ENCODE data around the gene ADGRA3. TPM values are rescaled to one million over a fixed set of nuclear protein-coding genes. Genes with fewer than 3 reads are reported as not detected.
"Not testable (repeated sequence)": the region's sequence is repeated elsewhere in the genome, so short reads cannot be mapped to it uniquely, and the experiment has no call there.

The ADGRA3 gene
- total RNA-seq, 1 donor from 2014 or later, result 18.5 TPM

GRCh38 chr4:22478426-22478825 lies 37.4 kb downstream of the ADGRA3 start:
- intact Hi-C loops (cut with DNase I), result no loop called here

GRCh38 chr4:22477813-22478182 lies 38.1 kb downstream of the ADGRA3 start:
- intact Hi-C loops (cut with DNase I), result no loop called here
- H3K4me3 ChIP-seq, result no peak overlapping the region
- no peak for TF ChIP-seq CTCF (IDR thresholded peaks at IDR 0.05)
- no peaks in the 10 kb centered on the region for H3K4me1 ChIP-seq
- H3K36me3 ChIP-seq, result no peaks in the 10 kb centered on the region
- no peak overlapping the region for H3K27ac ChIP-seq
- H3K9me3 ChIP-seq, result no peaks in the 10 kb centered on the region
- H3K27me3 ChIP-seq, result no peaks in the 10 kb centered on the region
- DNase-seq, result no peak
- ATAC-seq, result no peak

More at GRCh38 chr4:22478426-22478825, 37.4 kb downstream of the ADGRA3 start:
- TF ChIP-seq CTCF (IDR thresholded peaks at IDR 0.05), result no peak
- Histone ChIP-seq H3K27me3 (no peaks in the 10 kb centered on the region), H3K27ac (no peak overlapping the region), H3K4me3 (no peak overlapping the region), H3K9me3 (no peaks in the 10 kb centered on the region), H3K4me1 (no peaks in the 10 kb centered on the region), H3K36me3 (no peaks in the 10 kb centered on the region)
- no peak for ATAC-seq
- no peak for DNase-seq

- H3K27ac ChIP-seq, result no peak overlapping the region
- DNase-seq (no peak), ATAC-seq (no peak)
- no peak overlapping the region for H3K4me3 ChIP-seq
- H3K27me3 ChIP-seq, result no peaks in the 10 kb centered on the region
- H3K4me1 ChIP-seq, result no peaks in the 10 kb centered on the region
- TF ChIP-seq CTCF (IDR thresholded peaks at IDR 0.05), result no peak
- intact Hi-C loops (cut with DNase I), result no loop called here
- H3K9me3 ChIP-seq, result no peaks in the 10 kb centered on the region
- no peaks in the 10 kb centered on the region for H3K36me3 ChIP-seq
These were observed 38.6 kb downstream of the ADGRA3 start for GRCh38 chr4:22477136-22477812.

GRCh38 chr4:22476011-22476410 lies 39.9 kb downstream of the ADGRA3 start:
- ATAC-seq (no peak), DNase-seq (no peak)
- H3K9me3 ChIP-seq, result no peaks in the 10 kb centered on the region
- intact Hi-C loops (cut with DNase I), result no loop called here
- no peaks in the 10 kb centered on the region for H3K4me1 ChIP-seq
- no peak overlapping the region for H3K4me3 ChIP-seq
- H3K27ac ChIP-seq, result no peak overlapping the region
- H3K36me3 ChIP-seq, result no peaks in the 10 kb centered on the region
- no peaks in the 10 kb centered on the region for H3K27me3 ChIP-seq
- TF ChIP-seq CTCF (IDR thresholded peaks at IDR 0.05), result no peak

- H3K4me3 ChIP-seq; intact Hi-C loops (cut with DNase I); H3K36me3 ChIP-seq; H3K9me3 ChIP-seq; H3K27me3 ChIP-seq; ATAC-seq; H3K27ac ChIP-seq; H3K4me1 ChIP-seq; DNase-seq: not testable (repeated sequence)
These were observed 40.6 kb downstream of the ADGRA3 start for GRCh38 chr4:22475311-22475646.

- intact Hi-C loops (cut with DNase I), result no loop called here
- H3K4me1 ChIP-seq, result no peaks in the 10 kb centered on the region
- no peaks in the 10 kb centered on the region for H3K36me3 ChIP-seq
- DNase-seq (no peak), ATAC-seq (no peak)
- no peak for TF ChIP-seq CTCF (IDR thresholded peaks at IDR 0.05)
- H3K9me3 ChIP-seq, result no peaks in the 10 kb centered on the region
- H3K4me3 ChIP-seq, result no peak overlapping the region
- no peaks in the 10 kb centered on the region for H3K27me3 ChIP-seq
- H3K27ac ChIP-seq, result no peak overlapping the region
These were observed 41.1 kb downstream of the ADGRA3 start for GRCh38 chr4:22474636-22475310.
